Activated B cell treated with CpG ODN at 0.5 μM for 24 hours (primary cell): Measurements from ENCODE around the gene CPN2. TPM values are rescaled to one million over a fixed set of nuclear protein-coding genes. Genes with fewer than 3 reads are reported as not detected.

Experiments
- ATAC-seq: fragments of 200-7000 bp; cut with Tn5 transposase; one replicate; pipeline ENCODE4 v1.10.0; 2021; ENCODE audit warnings: low read depth, mild to moderate bottlenecking, moderate library complexity
- CTCF ChIA-PET: fragments of 350-600 bp; sonication (Branson Sonifier 250); formaldehyde crosslinking; loops from one replicate; lab custom pipeline; 2021; ENCODE audit warnings: antibody characterized with exemption; lab: Charles Lee
- POLR2A ChIA-PET: fragments of 350-600 bp; sonication (Branson Sonifier 250); formaldehyde crosslinking; loops from one replicate; lab custom pipeline; 2021; ENCODE audit warnings: antibody characterized with exemption; lab: Charles Lee
- DNase-seq: peaks from one replicate; pipeline ENCODE4 v3.0.0; 2022
- H3K27ac Mint-ChIP-seq: one replicate; pipeline ENCODE4 v1.8.0; 2020; ENCODE audit warnings: mixed read lengths
- H3K27me3 Mint-ChIP-seq: one replicate; pipeline ENCODE4 v1.8.0; 2021; ENCODE audit warnings: mixed read lengths
- H3K36me3 Mint-ChIP-seq: one replicate; pipeline ENCODE4 v1.8.0; 2021; ENCODE audit warnings: low read depth, mixed read lengths
- H3K4me1 Mint-ChIP-seq: one replicate; pipeline ENCODE4 v1.8.0; 2021; ENCODE audit warnings: mixed read lengths
- H3K4me3 Mint-ChIP-seq: one replicate; pipeline ENCODE4 v1.8.0; 2020; ENCODE audit warnings: mild to moderate bottlenecking, mixed read lengths
- H3K9me3 Mint-ChIP-seq: one replicate; pipeline ENCODE4 v1.8.0; 2020; ENCODE audit warnings: mixed read lengths
- CTCF ChIP-seq: fragments of 200-600 bp; IDR thresholded peaks from one replicate; pipeline ENCODE4 v1.8.0; 2022; ENCODE audit warnings: antibody characterized with exemption, mild to moderate bottlenecking
- intact Hi-C: fragments of 100-400 bp; cut with micrococcal nuclease; formaldehyde crosslinking; loops from one replicate; pipeline ENCODE4 v1.15.1; 2024
- total RNA-seq: library from RNA; stranded (reverse); gene quantifications from 2 replicates; pipeline ENCODE4 v1.2.3, GENCODE V29; 2022

Gene CPN2
- total RNA-seq, 1 donor from 2014 or later = not detected

- CTCF ChIA-PET = no interaction called here
- Mint-ChIP-seq H3K4me3 (no peak overlapping the region), H3K27me3 (peaks cover 48% of the 10 kb centered on the region), H3K36me3 (no peaks in the 10 kb centered on the region), H3K4me1 (no peaks in the 10 kb centered on the region), H3K9me3 (no peaks in the 10 kb centered on the region), H3K27ac (no peak overlapping the region)
- intact Hi-C loops = no loop called here
- DNase-seq (no peak), ATAC-seq (no peak)
- no peak for TF ChIP-seq CTCF
- POLR2A ChIA-PET = no interaction called here
These were observed 28.1 kb upstream of the CPN2 start for GRCh38 chr3:194379231-194379630.

- H3K36me3 Mint-ChIP-seq = no peaks in the 10 kb centered on the region
- ATAC-seq (no peak), DNase-seq (no peak)
- no peak for TF ChIP-seq CTCF
- ChIA-PET POLR2A (no interaction called here), CTCF (no interaction called here)
- intact Hi-C loops = no loop called here
- no peak overlapping the region for H3K4me3 Mint-ChIP-seq
- H3K27me3 Mint-ChIP-seq = peaks cover 41% of the 10 kb centered on the region
- H3K4me1 Mint-ChIP-seq = no peaks in the 10 kb centered on the region
- H3K27ac Mint-ChIP-seq = no peak overlapping the region
- H3K9me3 Mint-ChIP-seq = no peaks in the 10 kb centered on the region
These were observed 26.6 kb upstream of the CPN2 start for GRCh38 chr3:194377708-194378107.

GRCh38 chr3:194376241-194376560 is 25.1 kb upstream of the CPN2 start:
- Mint-ChIP-seq H3K4me1 (no peaks in the 10 kb centered on the region), H3K27me3 (peaks cover 46% of the 10 kb centered on the region), H3K27ac (no peak overlapping the region), H3K4me3 (no peak overlapping the region), H3K9me3 (no peaks in the 10 kb centered on the region), H3K36me3 (no peaks in the 10 kb centered on the region)
- TF ChIP-seq CTCF = no peak
- ChIA-PET POLR2A (no interaction called here), CTCF (no interaction called here)
- no peak for ATAC-seq
- no peak for DNase-seq
- intact Hi-C loops = no loop called here

DNA sequence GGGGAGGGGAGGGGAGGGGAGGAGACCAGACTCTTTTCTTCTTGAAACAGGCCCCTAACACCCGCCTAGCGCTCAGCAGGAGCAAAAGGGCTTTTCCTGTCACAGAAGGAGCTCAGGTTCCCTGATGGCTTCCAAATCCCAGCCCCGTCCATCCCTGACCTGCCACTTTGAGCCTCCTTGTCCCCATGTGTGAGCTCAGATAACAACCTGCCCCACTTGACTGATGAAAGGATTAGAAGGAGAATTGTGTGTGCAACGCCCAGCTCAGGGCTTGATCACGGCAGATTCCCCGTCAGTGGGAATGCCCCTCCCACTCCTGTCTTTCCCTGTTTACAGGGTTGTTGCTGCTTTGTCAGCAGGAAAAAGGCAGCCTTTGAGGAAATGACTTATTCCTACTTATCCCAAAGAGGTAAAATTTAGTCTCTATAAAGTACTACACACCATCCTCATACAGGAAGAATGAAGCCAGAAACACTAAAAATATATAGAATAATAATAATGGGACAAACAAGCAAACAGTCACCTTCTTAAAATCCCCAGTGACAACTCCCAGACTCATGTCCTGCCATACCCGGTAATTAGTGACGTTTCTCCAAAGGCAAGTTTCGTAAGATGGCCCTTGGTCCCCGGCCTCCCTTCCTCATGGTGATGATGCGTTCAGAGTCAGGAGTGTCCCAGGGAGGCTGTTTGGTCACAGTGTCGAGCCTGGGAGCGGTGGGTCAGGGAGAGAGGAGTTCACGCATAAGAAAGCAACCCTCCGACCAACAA is 24.5 kb upstream of the CPN2 start:
- ChIA-PET CTCF (no interaction called here), POLR2A (no interaction called here)
- ATAC-seq (no peak), DNase-seq (no peak)
- Mint-ChIP-seq H3K27ac (no peak overlapping the region), H3K4me1 (no peaks in the 10 kb centered on the region), H3K27me3 (peaks cover 48% of the 10 kb centered on the region), H3K36me3 (no peaks in the 10 kb centered on the region), H3K4me3 (no peak overlapping the region), H3K9me3 (no peaks in the 10 kb centered on the region)
- no peak for TF ChIP-seq CTCF
- intact Hi-C loops = no loop called here

GRCh38 chr3:194374935-194375334 is 23.8 kb upstream of the CPN2 start:
- POLR2A ChIA-PET = no interaction called here
- TF ChIP-seq CTCF = no peak
- no peaks in the 10 kb centered on the region for H3K9me3 Mint-ChIP-seq
- CTCF ChIA-PET = no interaction called here
- H3K4me3 Mint-ChIP-seq = no peak overlapping the region
- intact Hi-C loops = no loop called here
- H3K4me1 Mint-ChIP-seq = no peaks in the 10 kb centered on the region
- peaks cover 48% of the 10 kb centered on the region for H3K27me3 Mint-ChIP-seq
- no peak overlapping the region for H3K27ac Mint-ChIP-seq
- H3K36me3 Mint-ChIP-seq = no peaks in the 10 kb centered on the region
- ATAC-seq (no peak), DNase-seq (no peak)
